ENCODE measurements around the gene GNG11.

The GNG11 gene

DNA sequence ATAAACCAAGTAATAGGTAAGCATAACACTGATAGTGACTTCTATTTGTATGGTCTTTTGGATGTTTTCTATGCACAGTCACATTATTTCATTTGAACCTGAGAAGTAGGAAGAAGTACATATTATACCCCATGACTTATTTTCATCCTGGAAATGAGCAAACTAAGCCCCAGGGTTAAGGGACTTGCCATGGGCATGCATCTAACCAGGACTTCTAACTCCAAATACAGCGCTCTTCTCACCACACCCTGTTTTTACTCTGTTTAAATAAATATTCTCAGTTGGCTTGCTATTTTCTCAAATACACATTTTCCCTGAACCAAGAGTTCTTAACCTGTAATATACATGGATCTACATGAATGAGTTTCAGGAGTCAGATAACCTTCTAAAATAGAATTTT, 16.3 kb downstream of the GNG11 start:
- TF ChIP-seq, protein P1, sequence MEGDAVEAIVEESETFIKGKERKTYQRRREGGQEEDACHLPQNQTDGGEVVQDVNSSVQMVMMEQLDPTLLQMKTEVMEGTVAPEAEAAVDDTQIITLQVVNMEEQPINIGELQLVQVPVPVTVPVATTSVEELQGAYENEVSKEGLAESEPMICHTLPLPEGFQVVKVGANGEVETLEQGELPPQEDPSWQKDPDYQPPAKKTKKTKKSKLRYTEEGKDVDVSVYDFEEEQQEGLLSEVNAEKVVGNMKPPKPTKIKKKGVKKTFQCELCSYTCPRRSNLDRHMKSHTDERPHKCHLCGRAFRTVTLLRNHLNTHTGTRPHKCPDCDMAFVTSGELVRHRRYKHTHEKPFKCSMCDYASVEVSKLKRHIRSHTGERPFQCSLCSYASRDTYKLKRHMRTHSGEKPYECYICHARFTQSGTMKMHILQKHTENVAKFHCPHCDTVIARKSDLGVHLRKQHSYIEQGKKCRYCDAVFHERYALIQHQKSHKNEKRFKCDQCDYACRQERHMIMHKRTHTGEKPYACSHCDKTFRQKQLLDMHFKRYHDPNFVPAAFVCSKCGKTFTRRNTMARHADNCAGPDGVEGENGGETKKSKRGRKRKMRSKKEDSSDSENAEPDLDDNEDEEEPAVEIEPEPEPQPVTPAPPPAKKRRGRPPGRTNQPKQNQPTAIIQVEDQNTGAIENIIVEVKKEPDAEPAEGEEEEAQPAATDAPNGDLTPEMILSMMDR (IDR thresholded peaks at IDR 0.05) = no peak

DNA sequence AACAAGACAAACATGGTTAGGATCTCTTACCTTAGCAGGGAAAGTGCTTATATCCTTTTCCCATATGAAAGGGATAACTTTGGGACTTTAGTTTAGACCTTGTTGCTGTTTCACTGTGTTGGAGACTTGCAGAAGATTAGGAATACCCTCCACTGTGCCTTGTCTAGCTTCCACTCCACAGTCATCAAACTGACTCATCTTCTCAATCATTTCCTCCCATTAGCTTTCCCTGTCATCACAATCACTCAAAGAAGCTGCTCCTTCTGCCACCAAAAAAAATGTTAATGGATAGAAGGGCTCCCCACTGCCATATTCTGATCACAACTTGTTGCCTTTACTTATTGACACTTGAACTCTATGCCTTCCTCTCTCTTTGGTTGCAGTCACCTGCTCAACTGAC, 16.8 kb downstream of the GNG11 start:
- TF ChIP-seq, protein P1 (IDR thresholded peaks at IDR 0.05) = no peak

DNA sequence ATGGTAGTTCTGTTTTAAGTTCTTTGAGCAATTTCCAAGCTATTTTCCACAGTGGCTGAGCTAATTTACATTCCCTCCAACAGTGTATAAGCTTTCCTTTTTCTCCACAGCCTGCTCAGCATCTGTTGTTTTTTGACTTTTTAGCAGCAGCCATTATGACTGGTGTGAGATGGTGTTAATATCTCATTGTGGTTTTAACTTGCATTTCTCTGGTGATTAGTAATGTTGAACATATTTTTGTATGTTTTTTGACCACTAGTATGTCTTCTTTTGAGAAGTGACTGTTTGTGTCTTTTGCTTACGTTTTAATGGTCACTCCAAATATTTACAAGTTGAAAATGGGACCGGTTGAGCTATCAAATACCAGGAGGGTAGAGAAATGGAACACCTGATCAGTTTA, 20.4 kb downstream of the GNG11 start:
- TF ChIP-seq, protein P1 (IDR thresholded peaks at IDR 0.05) = no peak

DNA sequence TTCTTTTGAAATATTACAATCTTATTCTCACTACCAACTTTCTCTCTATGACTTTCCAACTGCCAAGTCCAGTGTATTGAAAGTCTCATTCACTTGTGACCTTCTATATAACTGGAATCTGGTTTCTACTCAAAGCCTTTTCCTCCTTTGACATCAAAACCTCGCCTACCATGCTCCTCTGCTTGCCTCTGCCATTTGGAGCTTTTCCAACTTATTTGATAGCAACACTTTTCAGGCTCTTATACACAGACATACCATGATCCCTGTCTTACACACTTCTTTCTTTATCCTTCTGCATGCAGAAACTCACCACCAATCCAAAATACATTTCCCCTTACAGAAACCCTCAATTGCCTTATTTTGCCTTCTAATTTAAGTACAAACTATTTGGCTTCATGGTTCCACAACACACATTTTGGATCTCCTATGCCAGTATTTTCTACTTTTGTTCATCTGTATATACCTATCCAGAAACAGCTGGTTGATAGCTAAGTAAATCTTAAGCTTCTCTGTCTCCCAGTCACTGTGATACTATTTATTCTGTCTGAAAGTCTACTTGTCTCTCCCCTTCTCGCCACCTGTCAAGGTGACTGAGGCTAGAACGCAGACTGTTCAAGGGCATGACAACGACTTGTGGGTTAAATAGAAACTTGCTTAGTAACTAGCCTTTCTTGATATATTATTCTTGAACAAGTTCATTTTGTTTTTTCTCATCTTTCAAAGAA, 22.4 kb downstream of the GNG11 start:
- TF ChIP-seq, protein P1 (IDR thresholded peaks at IDR 0.05) = no peak

DNA sequence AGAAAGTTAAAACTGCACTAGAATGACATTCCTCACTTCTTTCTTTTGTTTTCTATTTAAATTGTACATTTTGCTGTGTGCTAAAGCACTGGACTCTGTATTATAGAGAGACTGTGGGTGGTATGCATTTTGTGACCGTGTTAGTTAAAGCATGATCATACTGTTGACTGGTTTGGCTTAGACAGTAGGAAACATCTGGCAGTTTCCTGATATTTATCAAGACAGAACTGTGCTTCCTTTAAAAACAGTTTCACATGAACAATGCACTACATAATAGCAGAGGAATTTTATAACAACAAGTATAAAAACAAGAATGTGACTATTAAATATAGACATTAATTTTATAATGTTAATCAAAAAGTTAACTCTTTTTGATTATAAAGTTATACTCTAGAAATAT, 23.1 kb downstream of the GNG11 start:
- TF ChIP-seq, protein P1 (IDR thresholded peaks at IDR 0.05) = no peak

DNA sequence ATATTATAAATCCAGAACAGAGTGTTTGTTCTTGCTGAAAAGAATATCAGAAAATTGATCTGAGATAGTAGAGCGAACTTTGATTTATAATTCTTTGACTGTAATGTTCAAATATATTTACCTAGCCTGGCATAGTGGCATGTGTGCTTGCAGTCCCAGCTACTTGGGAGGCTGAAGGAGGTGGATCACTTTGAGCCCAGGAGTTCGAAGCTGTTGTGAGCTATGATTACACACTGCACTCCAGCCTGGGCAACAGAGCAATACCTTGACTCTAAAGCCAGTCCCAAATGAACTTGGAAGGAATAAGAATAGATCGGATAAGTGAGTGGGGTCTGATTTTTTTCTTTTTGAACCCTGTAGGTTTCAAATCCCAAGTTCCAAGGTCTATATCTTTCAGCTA, 23.5 kb downstream of the GNG11 start:
- TF ChIP-seq, protein P1 (IDR thresholded peaks at IDR 0.05) = no peak

DNA sequence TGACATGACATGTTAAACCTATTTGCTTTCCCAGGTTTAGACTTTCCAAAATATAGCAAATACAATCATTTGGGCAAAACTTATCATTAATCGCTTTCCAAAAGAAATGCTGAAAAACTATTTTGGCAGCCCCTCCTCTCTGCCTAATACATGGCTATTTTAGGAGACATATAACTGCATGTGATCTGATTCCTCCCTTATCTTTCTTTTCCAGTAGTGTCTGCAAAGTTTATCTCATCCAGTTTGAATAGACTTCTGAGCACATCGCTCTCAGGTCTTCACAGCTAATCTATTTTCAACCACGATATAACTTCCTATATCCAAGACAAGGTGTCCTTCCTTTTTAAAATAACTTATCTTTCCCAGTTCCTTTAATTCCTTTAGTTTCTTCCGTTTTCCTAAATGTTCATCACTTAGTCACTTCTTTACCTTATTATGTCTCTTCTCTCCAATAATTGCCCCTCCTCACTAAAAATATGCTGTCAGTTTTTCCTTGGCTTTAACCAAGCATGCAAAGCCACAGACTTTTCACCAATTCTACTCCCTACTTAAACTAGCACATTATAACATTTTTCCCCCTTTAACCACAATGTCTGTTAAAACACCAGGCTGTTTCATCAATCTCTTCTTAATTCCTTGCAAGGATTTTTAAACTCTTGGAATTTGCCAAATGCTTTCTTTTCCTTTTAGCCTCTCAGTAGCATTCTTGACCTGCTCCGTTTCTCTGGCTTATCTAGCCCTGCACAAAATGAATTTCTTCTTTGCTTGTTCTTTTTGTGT, 24.4 kb downstream of the GNG11 start:
- TF ChIP-seq, protein P1 (IDR thresholded peaks at IDR 0.05) = no peak

Measured in LNCAP (cell line).